SU-DHL-6 (cell line): Measurements from ENCODE around the gene IDI2.

ENCODE experiments used
- CTCF ChIP-seq: fragments of 200-600 bp; sonication (generic); IDR thresholded peaks from one replicate; pipeline ENCODE4 v1.5.1; 2017; ENCODE audit warnings: antibody characterized with exemption, mild to moderate bottlenecking, low read length, moderate library complexity; ENCODE audit not compliant: insufficient read depth, poor library complexity, severe bottlenecking
- EZH2phosphoT487 ChIP-seq: fragments of 200-600 bp; sonication (generic), shearing (Covaris generic); conservative IDR thresholded peaks from 2 replicates; pipeline ENCODE4 v1.6.1; 2018; ENCODE audit warnings: mild to moderate bottlenecking, antibody characterized with exemption, low read length, moderate library complexity, mixed read lengths

- TF ChIP-seq CTCF (no peak), EZH2phosphoT487 (no peak)
These were observed 49.2 kb upstream of the IDI2 start for GRCh38 chr10:1074748-1075308.
